Keratinocyte (primary cell): ENCODE measurements around the gene RAB11FIP4.

Experiments used
- EZH2 ChIP-seq: IDR thresholded peaks from one replicate; pipeline ENCODE4 v1.6.1; 2012; ENCODE audit warnings: inconsistent platforms, mild to moderate bottlenecking, low read length, moderate library complexity
- TF ChIP-seq, protein P1 (sequence below), 3 experiments: IDR thresholded peaks in 1 of 3; conservative IDR thresholded peaks in 1 of 3; optimal IDR thresholded peaks in 1 of 3; 2 replicates in 2 of 3; 3 replicates in 1 of 3; pipeline versions ENCODE3 to v1.5.1; 2011; ENCODE audit warnings: low read length in 3 of 3, mild to moderate bottlenecking in 3 of 3, moderate library complexity in 2 of 3, control low read depth in 1 of 3, inconsistent platforms in 1 of 3; ENCODE audit not compliant: insufficient read depth in 2 of 3; ENCODE audit errors: extremely low read depth in 1 of 3

DNA sequence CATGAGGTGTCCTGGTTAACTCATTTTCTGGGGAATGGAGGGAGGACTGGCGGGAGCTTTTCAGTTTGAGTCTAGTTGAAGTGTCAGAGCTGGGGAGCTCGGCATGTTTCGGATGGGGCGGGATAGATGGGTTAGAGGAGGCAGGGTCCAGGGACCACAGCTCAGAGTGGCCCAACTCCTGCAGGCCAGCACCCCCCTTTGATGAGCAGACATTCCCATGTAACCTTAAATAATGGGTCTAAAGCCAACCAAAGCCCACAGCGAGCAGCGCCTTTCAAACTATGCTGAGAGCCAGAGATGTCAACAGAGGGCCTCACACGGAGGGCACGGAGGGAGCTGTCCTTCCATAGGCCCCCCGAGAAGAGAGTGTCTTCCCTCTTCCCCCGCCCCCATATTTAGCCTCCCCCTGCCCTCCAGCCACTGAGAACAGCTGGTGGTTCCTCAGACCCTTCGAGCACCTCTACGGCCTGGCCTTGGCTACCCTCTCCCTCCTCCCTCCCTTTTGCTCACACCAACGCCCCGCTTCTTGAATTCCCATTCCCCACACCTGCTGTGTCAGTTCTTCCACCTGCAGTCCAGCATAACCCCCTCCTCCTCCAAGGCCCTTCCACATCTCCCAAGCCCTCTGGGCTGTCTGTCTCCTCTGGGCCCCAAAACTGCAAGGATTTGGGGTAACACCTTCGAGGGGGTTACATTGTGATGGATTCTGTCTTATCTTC lies 21.8 kb downstream of the RAB11FIP4 start:
- no peak for TF ChIP-seq EZH2
- TF ChIP-seq, protein P1, sequence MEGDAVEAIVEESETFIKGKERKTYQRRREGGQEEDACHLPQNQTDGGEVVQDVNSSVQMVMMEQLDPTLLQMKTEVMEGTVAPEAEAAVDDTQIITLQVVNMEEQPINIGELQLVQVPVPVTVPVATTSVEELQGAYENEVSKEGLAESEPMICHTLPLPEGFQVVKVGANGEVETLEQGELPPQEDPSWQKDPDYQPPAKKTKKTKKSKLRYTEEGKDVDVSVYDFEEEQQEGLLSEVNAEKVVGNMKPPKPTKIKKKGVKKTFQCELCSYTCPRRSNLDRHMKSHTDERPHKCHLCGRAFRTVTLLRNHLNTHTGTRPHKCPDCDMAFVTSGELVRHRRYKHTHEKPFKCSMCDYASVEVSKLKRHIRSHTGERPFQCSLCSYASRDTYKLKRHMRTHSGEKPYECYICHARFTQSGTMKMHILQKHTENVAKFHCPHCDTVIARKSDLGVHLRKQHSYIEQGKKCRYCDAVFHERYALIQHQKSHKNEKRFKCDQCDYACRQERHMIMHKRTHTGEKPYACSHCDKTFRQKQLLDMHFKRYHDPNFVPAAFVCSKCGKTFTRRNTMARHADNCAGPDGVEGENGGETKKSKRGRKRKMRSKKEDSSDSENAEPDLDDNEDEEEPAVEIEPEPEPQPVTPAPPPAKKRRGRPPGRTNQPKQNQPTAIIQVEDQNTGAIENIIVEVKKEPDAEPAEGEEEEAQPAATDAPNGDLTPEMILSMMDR (optimal IDR thresholded peaks at IDR 0.05 in 1 of 3, IDR thresholded peaks at IDR 0.05 in 1 of 3, conservative IDR thresholded peaks at IDR 0.05 in 1 of 3; ENCODE audit: extremely low read depth in 1 of 3, insufficient read depth in 2 of 3, low read length in 3 of 3): no peak
